Stimulated activated CD4-positive, alpha-beta T cell treated with anti-CD3 and anti-CD28 coated beads, Interleukin-2, amount 100 ng/mL, for 48 hours (primary cell): ENCODE results near the gene SYNGR2.
A peak's percentile ranks its signal among the peaks of the same experiment; 100 is the strongest.

Source experiments
- DNase-seq, 2 donors: peaks; one replicate each; pipeline ENCODE4 v3.0.0-alpha.2; 2020

SYNGR2 gene

DNA sequence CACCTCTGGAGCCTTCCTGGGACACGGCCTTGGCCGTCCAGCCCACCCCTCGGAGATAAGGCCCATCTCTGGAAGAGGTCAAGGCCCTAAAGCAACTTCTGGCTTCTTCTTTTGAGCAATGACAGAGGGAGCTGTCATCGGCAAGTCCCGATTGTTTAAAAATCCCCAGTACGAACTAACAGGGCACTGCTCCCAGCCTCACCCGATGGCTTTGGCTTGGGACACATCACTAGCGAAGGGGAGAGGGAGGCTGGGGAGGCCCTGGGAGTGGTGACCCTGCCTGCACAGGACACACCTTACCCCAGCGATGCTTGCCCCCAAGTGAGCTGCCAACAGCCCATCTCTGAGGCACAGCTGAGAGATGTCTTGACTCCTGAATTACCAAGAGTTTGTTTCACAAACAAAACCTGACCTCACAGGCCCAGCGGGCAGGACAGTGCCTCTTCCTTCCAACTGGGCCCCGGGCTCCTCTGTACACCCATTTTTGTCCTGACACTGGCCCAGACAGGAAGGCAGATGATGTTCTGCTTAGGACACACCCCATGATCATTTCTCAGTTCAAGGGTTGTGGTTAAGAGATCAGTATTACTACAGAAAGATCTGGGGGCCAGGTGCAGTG, 4.8 kb downstream of the SYNGR2 start:
- no peak for DNase-seq

GRCh38 chr17:78174346-78174869, 6.0 kb downstream of the SYNGR2 start:
- DNase-seq = no peak

- no peak for DNase-seq
These were observed 6.7 kb downstream of the SYNGR2 start for GRCh38 chr17:78174870-78175642.

- no peak for DNase-seq
These were observed 7.2 kb downstream of the SYNGR2 start for GRCh38 chr17:78175643-78175981.

- peak; percentile 74 to 76 for DNase-seq
These were observed 8.2 kb downstream of the SYNGR2 start for GRCh38 chr17:78176548-78177025.

- no peak for DNase-seq
These were observed 11.0 kb downstream of the SYNGR2 start for GRCh38 chr17:78179372-78179771.

DNA sequence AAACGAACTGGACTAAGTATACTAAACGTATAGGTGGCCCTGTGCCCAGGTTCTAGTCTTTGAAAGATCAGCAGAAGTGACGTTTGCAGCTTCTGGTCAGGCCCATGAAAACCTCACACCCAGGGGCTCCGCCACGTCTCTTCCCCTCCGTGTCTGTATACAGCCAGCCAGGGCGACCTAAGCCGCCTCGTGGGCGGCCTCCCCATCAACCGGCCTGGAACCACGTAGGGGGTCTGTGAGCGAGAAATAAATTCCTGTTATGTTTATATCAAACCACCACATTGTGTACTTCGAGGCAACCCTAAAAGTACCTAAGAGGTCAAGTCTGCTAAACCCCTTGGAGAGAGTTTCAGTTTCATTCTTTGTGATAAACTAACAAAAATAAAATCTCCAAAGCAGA, 11.7 kb downstream of the SYNGR2 start:
- DNase-seq = no peak

DNA sequence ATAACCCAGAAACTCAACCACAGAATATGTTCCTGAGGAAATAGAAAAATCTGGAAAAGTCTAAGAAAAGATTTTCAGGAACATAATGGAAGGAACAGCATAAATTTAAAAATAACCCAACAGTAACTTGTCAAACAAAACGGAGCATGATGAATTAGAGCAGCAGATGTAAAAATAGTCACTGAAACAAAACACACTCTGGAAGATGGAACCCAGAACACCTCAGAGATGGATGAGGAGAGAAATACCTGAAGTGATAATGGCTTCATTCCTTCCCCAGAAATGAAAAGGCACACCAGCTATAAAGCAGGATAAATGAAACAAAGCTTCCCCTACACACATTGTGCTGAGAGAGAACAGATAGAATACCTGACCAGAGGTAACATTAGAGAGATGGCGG, 12.1 kb downstream of the SYNGR2 start:
- no peak for DNase-seq

DNA sequence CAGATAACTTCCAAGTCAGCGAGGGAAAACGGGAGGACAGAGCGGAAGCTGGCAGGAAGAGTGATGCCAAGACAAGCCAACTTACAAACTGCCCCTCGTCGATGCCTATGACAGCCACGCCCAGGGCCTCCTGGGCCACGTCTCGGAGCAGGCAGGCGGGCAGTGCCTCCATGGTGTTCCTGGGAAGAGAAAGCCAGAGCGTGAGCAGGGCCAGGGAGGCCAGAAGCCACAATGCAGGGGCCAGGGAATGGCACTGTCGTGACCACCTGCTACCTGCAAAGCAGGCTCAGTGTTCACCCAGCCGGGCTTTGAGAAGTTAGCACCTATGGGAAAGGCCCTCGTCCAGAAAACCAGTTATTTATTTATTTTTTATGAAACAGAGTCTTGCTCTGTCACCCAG, 14.1 kb downstream of the SYNGR2 start:
- DNase-seq = no peak

- no peak for DNase-seq
These were observed 15.5 kb downstream of the SYNGR2 start for GRCh38 chr17:78183916-78184315.

DNA sequence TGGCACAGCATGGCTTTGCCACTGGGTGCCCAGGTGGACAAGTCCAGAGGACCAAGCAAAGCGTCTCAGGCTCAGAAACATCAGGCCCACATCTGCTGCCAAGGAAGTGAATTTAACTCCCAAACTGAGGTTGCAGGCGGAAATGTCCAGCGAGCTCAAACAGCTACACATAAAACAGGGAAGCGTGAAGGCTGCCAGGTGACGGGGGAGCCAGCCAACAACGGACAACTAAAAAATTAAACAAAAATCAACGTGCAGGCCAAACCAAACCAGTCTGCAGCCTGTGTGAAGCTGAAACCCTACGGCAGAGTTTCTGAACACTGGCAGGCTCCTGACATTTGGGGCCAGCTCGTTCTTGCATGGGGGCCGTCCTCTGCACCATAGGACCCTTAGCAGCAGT, 16.0 kb downstream of the SYNGR2 start:
- no peak for DNase-seq

GRCh38 chr17:78184868-78185267, 16.5 kb downstream of the SYNGR2 start:
- no peak for DNase-seq

GRCh38 chr17:78185981-78186691, 17.8 kb downstream of the SYNGR2 start:
- no peak for DNase-seq

DNA sequence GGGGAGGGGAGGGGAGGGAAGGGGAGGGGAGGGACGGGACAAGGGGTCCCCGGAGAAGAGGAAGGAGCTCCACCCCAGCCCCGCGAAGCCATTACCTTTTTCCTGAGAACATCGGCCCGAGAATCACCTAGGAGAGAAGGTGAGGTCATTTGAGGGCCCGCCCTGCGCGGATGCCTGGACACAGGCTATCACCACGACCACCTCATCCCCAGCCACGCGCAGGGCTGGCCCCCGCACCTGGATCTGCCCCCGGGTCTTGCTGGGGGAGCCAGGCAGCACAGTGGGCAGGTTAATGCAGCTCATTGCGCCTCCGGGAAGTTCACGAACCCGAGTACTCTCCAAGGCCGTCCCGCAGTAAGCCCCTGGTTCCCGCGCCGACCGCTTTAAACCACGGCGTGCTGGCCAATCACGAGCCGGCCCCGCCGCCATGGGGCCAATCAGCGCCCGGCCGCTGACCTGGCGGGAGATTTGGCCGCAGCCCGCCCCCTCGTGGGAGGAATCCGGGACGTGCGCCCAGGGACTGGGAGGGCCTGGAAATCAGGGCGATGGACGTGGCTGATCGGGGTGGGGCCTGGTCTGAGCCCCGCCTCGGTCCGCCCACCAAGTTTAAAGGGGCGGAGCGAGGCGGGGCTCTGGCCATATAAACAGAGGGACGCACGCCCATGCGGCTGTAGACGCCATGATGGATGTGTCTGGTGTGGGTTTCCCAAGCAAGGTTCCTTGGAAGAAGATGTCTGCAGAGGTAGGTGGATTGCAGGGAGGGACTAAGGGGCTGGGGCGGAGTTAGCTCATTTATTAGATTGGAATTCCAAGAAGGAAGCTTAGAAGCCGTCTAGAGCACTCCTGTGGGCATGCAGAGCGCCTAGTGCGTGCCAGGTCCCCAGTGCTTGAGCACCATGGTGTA, 18.6 kb downstream of the SYNGR2 start, which contains the start of the genes AFMID and TK1:
Gene AFMID (plus strand): TSS at position 671 of the 904 bp plus-strand sequence. CDS start 9 bp downstream, at position 680.
Gene TK1 (minus strand): TSS at position 361 of the 904 bp plus-strand sequence. CDS start 58 bp downstream, at position 303.
- peak; percentile 95 to 96 for DNase-seq

GRCh38 chr17:78196716-78197115, 28.3 kb downstream of the SYNGR2 start:
- DNase-seq = no peak

DNA sequence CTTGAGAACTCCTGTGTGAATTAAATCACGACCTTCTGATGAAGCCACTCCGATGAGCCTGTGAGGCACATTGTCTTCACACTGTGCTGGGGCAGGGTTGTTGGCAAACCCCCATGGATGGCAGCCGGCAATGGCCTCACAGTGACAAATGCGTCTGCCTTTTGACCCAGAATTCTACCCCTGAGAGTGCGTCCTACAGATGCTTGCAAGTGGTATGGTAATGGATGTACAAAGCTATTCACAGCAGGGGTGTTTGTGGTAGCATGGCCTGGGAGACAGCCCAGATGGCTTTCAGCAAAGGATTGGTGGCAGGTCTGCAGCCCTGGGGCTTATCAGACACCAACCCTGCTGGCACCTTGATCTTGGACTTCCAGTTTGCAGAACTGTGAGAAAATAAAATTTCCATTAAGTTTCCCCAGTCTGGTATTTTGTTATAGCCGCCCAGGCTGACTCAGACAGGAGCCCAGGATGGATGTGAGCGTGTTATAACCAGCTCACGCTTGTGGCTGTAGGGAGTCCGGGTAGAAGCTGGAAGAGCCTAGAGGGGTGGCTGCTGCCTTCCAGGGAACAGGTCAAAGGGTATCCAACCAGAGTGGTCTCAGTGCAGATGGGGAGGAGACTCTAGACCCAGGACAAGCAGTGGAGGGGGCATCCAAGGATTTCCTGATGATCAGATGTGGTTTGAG, 28.9 kb downstream of the SYNGR2 start:
- no peak for DNase-seq

DNA sequence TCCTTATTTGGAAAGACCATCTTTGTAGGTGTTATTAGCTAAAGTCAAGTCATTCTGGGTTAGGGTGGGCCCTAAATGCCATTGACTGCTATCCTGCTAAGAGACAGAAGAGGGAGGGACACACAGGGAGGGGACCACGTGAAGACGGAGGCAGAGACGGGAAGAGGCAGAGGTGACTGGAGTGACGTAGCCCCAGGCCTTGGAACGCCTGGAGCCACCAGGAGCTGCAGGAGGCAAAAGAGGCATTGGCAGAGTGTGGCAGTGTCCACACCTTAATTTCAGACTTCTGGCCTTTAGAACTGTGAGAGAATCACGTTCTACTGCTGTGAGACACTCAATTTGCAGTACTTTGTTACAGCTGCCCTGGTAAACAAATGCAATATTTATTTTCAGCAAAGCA, 32.1 kb downstream of the SYNGR2 start:
- no peak for DNase-seq

- DNase-seq = no peak
These were observed 34.3 kb downstream of the SYNGR2 start for GRCh38 chr17:78202666-78203065.

GRCh38 chr17:78204387-78205123, 36.2 kb downstream of the SYNGR2 start:
- no peak for DNase-seq

GRCh38 chr17:78205124-78205775, 36.9 kb downstream of the SYNGR2 start:
- no peak for DNase-seq
